Endothelial cell (in vitro differentiated cells): ENCODE data around the gene SLC1A7. TPM values are rescaled to one million over a fixed set of nuclear protein-coding genes. Genes with fewer than 3 reads are reported as not detected.

Experiments
- DNase-seq: peaks from one replicate; pipeline ENCODE4 v3.0.0; 2021; ENCODE audit warnings: low spot score
- H3K27ac Mint-ChIP-seq: one replicate; pipeline ENCODE4 v1.8.0; 2021; ENCODE audit warnings: mixed read lengths, inconsistent platforms; ENCODE audit not compliant: unreplicated experiment
- H3K27me3 Mint-ChIP-seq: one replicate; pipeline ENCODE4 v1.8.0; 2021; ENCODE audit warnings: mild to moderate bottlenecking, moderate library complexity, mixed read lengths, inconsistent platforms; ENCODE audit not compliant: unreplicated experiment
- H3K36me3 Mint-ChIP-seq: one replicate; pipeline ENCODE4 v1.8.0; 2021; ENCODE audit warnings: mild to moderate bottlenecking, low read depth, mixed read lengths, inconsistent platforms; ENCODE audit not compliant: unreplicated experiment
- H3K4me1 Mint-ChIP-seq: one replicate; pipeline ENCODE4 v1.8.0; 2021; ENCODE audit warnings: mild to moderate bottlenecking, mixed read lengths, inconsistent platforms; ENCODE audit not compliant: unreplicated experiment
- H3K4me3 Mint-ChIP-seq: one replicate; pipeline ENCODE4 v1.8.0; 2021; ENCODE audit warnings: mild to moderate bottlenecking, mixed read lengths, inconsistent platforms; ENCODE audit not compliant: unreplicated experiment
- H3K9me3 Mint-ChIP-seq: one replicate; pipeline ENCODE4 v1.8.0; 2021; ENCODE audit warnings: mixed read lengths, inconsistent platforms; ENCODE audit not compliant: unreplicated experiment
- CTCF ChIP-seq: fragments of 200-600 bp; sonication (generic); IDR thresholded peaks from one replicate; pipeline ENCODE4 v1.5.0; 2021; ENCODE audit warnings: antibody characterized with exemption; ENCODE audit not compliant: unreplicated experiment
- total RNA-seq: library from RNA; stranded (reverse); fragmentation: NEBNext Ultra II Directional; extraction: Animal tissue kit (Norgen Biotek cat#: 25700); gene quantifications from one replicate; pipeline ENCODE4 v1.2.1, GENCODE V29; 2021; ENCODE audit not compliant: unreplicated experiment

The SLC1A7 gene
- total RNA-seq, 1 donor from 2014 or later = not detected

DNA sequence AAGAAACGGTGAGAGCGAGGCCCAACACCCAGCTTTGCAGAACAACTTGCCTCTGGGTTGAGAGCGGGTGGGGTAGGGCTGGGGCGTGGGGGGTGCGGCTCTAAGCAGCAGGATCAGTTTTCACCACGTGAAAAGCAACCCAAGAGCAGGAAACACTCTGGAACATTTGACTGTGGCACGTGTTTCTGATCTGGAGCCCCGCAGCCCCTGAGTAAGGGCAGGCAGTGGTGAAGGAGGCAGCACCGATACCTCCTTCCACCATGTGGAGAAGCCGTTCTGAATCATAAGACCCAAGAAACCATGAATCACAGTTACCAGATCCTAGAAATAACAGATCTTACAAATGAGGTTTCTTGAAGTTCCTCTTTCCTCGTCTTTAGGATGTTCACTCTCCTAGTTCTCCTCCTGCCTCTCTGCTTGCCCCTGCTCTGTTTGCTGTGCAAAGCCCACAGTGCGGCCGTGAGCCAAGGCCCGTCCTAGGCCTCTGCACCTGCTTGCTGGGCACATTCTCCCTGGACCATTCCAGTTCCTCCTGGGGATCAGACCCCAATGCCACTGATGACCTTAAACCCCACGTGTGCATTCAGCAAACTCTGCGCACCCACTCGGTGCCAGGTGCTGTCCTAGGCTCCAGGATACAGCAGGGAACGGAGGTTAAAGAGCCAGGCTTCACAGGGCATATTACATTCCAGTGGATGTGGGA is 31.9 kb downstream of the SLC1A7 start:
- Mint-ChIP-seq H3K27ac (no peak overlapping the region), H3K4me1 (peaks cover 17% of the 10 kb centered on the region), H3K4me3 (peak overlapping the region; percentile 13), H3K27me3 (peaks cover 10% of the 10 kb centered on the region), H3K36me3 (no peaks in the 10 kb centered on the region), H3K9me3 (no peaks in the 10 kb centered on the region)
- no peak for TF ChIP-seq CTCF
- no peak for DNase-seq

DNA sequence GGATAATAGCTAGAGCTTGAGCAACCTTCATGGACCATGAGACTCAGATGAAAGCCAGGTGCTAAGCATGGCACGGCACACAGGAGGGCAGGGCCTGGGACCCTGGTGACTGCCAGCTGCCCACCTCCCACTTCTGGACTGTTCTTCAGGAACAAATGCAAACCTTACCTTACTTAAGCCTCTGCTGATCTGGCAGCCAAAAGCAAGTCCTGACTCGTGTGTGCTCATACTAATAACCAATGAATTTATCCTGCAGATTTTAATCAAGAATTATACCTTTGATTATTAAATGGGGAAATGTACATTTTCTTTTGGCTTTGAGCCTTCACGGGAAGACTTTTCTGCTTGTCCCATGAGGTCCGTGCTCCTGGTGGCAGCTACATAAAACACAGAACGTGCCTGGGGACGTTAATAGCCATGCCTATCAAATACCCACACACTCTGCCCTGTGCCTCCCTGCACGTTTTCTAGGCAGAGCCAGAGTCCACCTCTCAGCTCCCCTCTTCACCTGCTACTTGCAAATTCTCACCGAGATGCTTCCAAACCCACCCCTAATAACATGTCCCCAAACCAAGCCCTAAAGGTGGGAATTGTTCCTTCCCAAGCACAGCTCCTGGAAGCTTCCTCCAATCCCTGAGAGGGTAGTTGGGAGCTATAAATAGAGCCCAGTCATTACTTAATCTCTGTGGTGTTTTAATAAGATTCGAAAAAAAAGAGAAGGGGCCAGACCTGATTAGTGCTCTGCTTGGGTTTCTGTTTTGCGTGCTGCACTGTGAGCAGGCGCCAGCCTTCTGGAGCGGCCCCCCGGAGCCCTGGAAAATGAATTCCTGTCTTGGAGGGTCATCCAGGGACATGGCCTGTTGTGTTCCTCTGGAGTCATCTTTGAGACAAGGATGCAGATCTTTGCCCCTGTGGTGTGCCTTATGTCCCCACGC is 33.5 kb downstream of the SLC1A7 start:
- Mint-ChIP-seq H3K4me1 (peaks cover 27% of the 10 kb centered on the region), H3K4me3 (no peak overlapping the region), H3K27me3 (peaks cover 8% of the 10 kb centered on the region), H3K9me3 (no peaks in the 10 kb centered on the region), H3K27ac (no peak overlapping the region), H3K36me3 (no peaks in the 10 kb centered on the region)
- no peak for TF ChIP-seq CTCF
- DNase-seq = no peak

DNA sequence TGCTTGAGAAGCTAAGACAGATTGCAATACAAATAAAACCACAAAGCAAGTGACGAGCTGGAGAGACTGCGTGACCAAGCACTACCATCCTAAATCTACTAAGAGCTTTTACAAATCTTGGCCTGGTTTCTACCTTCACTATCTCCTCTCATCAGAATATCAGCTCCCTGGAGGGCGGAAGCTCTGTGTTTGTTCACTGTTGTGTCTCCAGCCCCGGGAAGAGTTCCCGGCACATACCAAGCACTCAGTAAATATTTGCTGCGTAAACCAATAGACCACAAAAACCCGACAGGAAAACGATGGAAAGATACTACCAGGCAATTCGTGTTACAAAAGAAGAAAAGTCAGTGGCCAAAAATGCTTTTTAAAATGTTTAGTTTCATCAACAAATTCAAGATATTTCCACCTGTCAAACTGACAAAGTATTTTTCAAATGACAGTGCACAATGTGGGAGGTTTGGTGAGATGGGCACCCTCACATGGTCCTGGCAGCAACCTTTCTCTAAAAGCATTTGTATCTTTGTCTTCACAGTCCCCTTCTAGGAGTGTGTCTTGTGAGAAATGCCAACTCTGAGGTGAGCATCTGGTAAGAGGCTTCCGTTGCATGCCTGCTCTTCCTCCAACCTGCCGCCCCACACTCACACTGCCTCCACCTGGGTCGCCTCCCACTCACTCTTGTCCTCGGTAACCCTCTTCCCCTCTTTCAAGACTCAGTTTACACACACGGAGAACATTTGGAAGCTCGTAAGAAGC is 34.7 kb downstream of the SLC1A7 start:
- Mint-ChIP-seq H3K4me1 (peaks cover 28% of the 10 kb centered on the region), H3K9me3 (no peaks in the 10 kb centered on the region), H3K27me3 (peaks cover 4% of the 10 kb centered on the region), H3K36me3 (no peaks in the 10 kb centered on the region), H3K4me3 (no peak overlapping the region), H3K27ac (no peak overlapping the region)
- TF ChIP-seq CTCF = no peak
- DNase-seq = no peak

DNA sequence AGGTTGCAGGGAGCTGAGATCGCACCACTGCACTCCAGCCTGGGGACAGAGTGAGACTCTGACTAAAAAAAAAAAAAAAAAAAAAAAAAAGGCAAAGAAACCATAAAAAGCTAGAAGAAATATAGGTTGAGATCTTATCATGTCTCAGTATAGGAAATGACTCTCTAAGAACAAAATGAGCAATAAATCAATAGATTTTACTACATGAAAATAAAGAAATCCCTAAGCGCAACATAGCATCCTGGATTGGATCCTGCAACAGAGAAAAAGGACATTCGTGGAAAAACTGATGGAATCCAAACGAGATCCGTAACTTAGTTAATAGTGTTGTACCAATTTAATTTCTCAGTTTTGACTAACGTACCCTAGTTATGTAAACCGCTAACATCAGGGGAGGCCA is 35.3 kb downstream of the SLC1A7 start:
- peaks cover 4% of the 10 kb centered on the region for H3K27me3 Mint-ChIP-seq
- no peak for DNase-seq
- no peak overlapping the region for H3K4me3 Mint-ChIP-seq
- H3K9me3 Mint-ChIP-seq = no peaks in the 10 kb centered on the region
- no peak overlapping the region for H3K27ac Mint-ChIP-seq
- peaks cover 28% of the 10 kb centered on the region for H3K4me1 Mint-ChIP-seq
- no peak for TF ChIP-seq CTCF
- H3K36me3 Mint-ChIP-seq = no peaks in the 10 kb centered on the region
